DND-41 (cell line): ENCODE results near the gene MAN2A2.

Experiments used
- ATAC-seq: fragments of 200-7000 bp; cut with Tn5 transposase; 3 replicates; pipeline ENCODE4 v1.9.1; 2021; ENCODE audit warnings: low read depth; ENCODE audit not compliant: insufficient read depth
- DNase-seq: peaks from one replicate; pipeline ENCODE4 v3.0.0-alpha.2; 2020
- H2AFZ ChIP-seq: 2 replicates; pipeline ENCODE4 v1.6.0; 2012; ENCODE audit warnings: low read depth, low read length
- H3K27ac ChIP-seq: 2 replicates; pipeline ENCODE4 v1.5.1; 2012; ENCODE audit warnings: low read length, inconsistent platforms
- H3K27me3 ChIP-seq: fragments of 200-600 bp; sonication (generic); 2 replicates; pipeline ENCODE4 v1.6.0; 2012; ENCODE audit warnings: low read length, mild to moderate bottlenecking, inconsistent platforms; ENCODE audit not compliant: insufficient read depth, poor library complexity
- H3K36me3 ChIP-seq: 2 replicates; pipeline ENCODE4 v1.5.1; 2012; ENCODE audit warnings: low read length, inconsistent platforms; ENCODE audit not compliant: insufficient read depth
- H3K4me1 ChIP-seq: 2 replicates; pipeline ENCODE4 v1.5.1; 2012; ENCODE audit warnings: mild to moderate bottlenecking, low read length; ENCODE audit not compliant: insufficient read depth
- H3K4me2 ChIP-seq: 2 replicates; pipeline ENCODE4 v1.6.0; 2012; ENCODE audit warnings: mild to moderate bottlenecking, moderate library complexity, low read length, inconsistent platforms; ENCODE audit not compliant: insufficient read depth
- H3K4me3 ChIP-seq, 2 experiments: fragments of 200-600 bp in 1 of 2; shearing (Covaris generic) in 1 of 2; 2 replicates each; pipeline ENCODE4 v1.5.1; 2012 to 2016; ENCODE audit warnings: inconsistent platforms in 2 of 2, low read length in 2 of 2, mild to moderate bottlenecking in 2 of 2, low read depth in 1 of 2, moderate library complexity in 1 of 2
- H3K79me2 ChIP-seq: 2 replicates; pipeline ENCODE4 v1.6.0; 2012; ENCODE audit warnings: low read length, inconsistent platforms; ENCODE audit not compliant: insufficient read depth
- H3K9ac ChIP-seq: 2 replicates; pipeline ENCODE4 v1.6.0; 2012; ENCODE audit warnings: low read depth, mild to moderate bottlenecking, inconsistent platforms, low read length, moderate library complexity
- H3K9me3 ChIP-seq: 2 replicates; pipeline ENCODE4 v1.5.1; 2012; ENCODE audit warnings: low read length, moderate library complexity, mild to moderate bottlenecking, inconsistent platforms; ENCODE audit not compliant: insufficient read depth, severe bottlenecking
- H4K20me1 ChIP-seq: 2 replicates; pipeline ENCODE4 v1.6.0; 2012; ENCODE audit warnings: low read length; ENCODE audit not compliant: insufficient read depth
- CTCF ChIP-seq: IDR thresholded peaks from 2 replicates; pipeline ENCODE4 v1.5.1; 2012; ENCODE audit warnings: borderline replicate concordance, low read length, moderate library complexity, mild to moderate bottlenecking; ENCODE audit not compliant: poor library complexity, severe bottlenecking; ENCODE audit errors: extremely low read depth
- EZH2 ChIP-seq: IDR thresholded peaks from 3 replicates; pipeline ENCODE4 v1.6.1; 2012; ENCODE audit warnings: borderline replicate concordance, low read depth, mild to moderate bottlenecking, moderate library complexity, low read length, inconsistent platforms; ENCODE audit not compliant: severe bottlenecking

MAN2A2 gene

DNA sequence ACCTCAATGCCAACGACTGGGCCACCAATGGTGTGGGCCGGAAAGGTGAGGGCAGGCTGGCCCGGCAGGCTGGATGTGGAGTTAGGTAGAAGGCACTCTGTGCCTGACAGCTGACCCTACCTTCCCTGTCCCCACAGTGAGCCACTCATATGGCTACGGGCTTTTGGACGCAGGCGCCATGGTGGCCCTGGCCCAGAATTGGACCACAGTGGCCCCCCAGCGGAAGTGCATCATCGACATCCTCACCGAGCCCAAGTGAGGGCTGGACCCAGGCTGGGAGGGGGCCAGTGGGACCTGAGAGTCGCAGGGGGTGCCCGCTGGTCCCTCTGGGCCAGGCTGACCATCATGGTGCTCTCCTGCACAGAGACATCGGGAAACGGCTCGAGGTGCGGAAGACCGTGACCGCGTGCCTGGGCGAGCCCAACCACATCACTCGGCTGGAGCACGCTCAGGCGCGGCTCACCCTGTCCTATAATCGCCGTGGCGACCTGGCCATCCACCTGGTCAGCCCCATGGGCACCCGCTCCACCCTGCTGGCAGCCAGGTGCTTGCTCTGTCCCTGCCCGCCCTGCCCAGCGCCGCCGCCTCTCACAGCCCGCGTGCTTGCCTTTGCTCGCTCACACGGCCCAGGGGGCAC lies 23.3 kb upstream of the MAN2A2 start:
- no peaks in the 10 kb centered on the region for H3K9me3 ChIP-seq
- H3K36me3 ChIP-seq, result peaks cover 57% of the 10 kb centered on the region
- no peak overlapping the region for H2AFZ ChIP-seq
- H3K27ac ChIP-seq, result no peak overlapping the region
- DNase-seq (no peak), ATAC-seq (no peak)
- TF ChIP-seq EZH2 (no peak), CTCF (no peak)
- H3K27me3 ChIP-seq, result no peaks in the 10 kb centered on the region
- H3K4me1 ChIP-seq, result no peaks in the 10 kb centered on the region
- no peak overlapping the region for H3K4me2 ChIP-seq
- peaks cover 5% of the 10 kb centered on the region; the same call in 1 of the 2 replicates for H4K20me1 ChIP-seq
- H3K79me2 ChIP-seq, result no peaks in the 10 kb centered on the region
- H3K4me3 ChIP-seq, result no peak overlapping the region
- no peak overlapping the region for H3K9ac ChIP-seq

GRCh38 chr15:90880381-90881145 lies 22.5 kb upstream of the MAN2A2 start:
- no peak overlapping the region for H3K4me2 ChIP-seq
- H3K9me3 ChIP-seq, result no peaks in the 10 kb centered on the region
- H4K20me1 ChIP-seq, result peaks cover 6% of the 10 kb centered on the region; the same call in 1 of the 2 replicates
- peaks cover 57% of the 10 kb centered on the region for H3K36me3 ChIP-seq
- H3K9ac ChIP-seq, result no peak overlapping the region
- no peak overlapping the region for H3K4me3 ChIP-seq
- no peak for DNase-seq
- H3K27me3 ChIP-seq, result no peaks in the 10 kb centered on the region
- H3K27ac ChIP-seq, result no peak overlapping the region
- H3K4me1 ChIP-seq, result no peaks in the 10 kb centered on the region
- no peak overlapping the region for H2AFZ ChIP-seq
- no peaks in the 10 kb centered on the region for H3K79me2 ChIP-seq
- no peak for TF ChIP-seq EZH2
- no peak for ATAC-seq

- ATAC-seq (no peak), DNase-seq (no peak)
- Histone ChIP-seq H3K27ac (no peak overlapping the region), H3K4me1 (no peaks in the 10 kb centered on the region), H3K4me3 (no peak overlapping the region), H3K27me3 (no peaks in the 10 kb centered on the region), H2AFZ (no peak overlapping the region), H4K20me1 (peaks cover 6% of the 10 kb centered on the region; the same call in 1 of the 2 replicates), H3K79me2 (no peaks in the 10 kb centered on the region), H3K36me3 (peaks cover 53% of the 10 kb centered on the region), H3K9me3 (no peaks in the 10 kb centered on the region), H3K4me2 (no peak overlapping the region), H3K9ac (no peak overlapping the region)
- TF ChIP-seq EZH2 (no peak), CTCF (no peak)
These were observed 21.7 kb upstream of the MAN2A2 start for GRCh38 chr15:90881181-90881977.
